Right ventricle myocardium superior (tissue), 1 donor: ENCODE results near the gene ANO9. TPM values are rescaled to one million over a fixed set of nuclear protein-coding genes. Genes with fewer than 3 reads are reported as not detected.
A peak's percentile ranks its signal among the peaks of the same experiment; 100 is the strongest.
"Not testable (repeated sequence)": the region's sequence is repeated elsewhere in the genome, so short reads cannot be mapped to it uniquely, and the experiment has no call there.

Source experiments
- ATAC-seq: fragments of 200-7000 bp; cut with Tn5 transposase; one replicate; pipeline ENCODE4 v1.9.1; 2020; ENCODE audit warnings: mild to moderate bottlenecking; ENCODE audit not compliant: poor library complexity
- DNase-seq: peaks from one replicate; pipeline ENCODE4 v3.0.0-alpha.2; 2020
- intact Hi-C: fragments of 100-400 bp; cut with DNase I; formaldehyde crosslinking; loops from one replicate; pipeline ENCODE4 v1.11.2; 2022
- total RNA-seq: library from RNA; stranded (reverse); fragmentation: NEBNext Ultra II Directional; extraction: Animal tissue kit (Norgen Biotek cat#: 25700); gene quantifications from one replicate; pipeline ENCODE4 v1.2.1, GENCODE V29; 2021
- donor health status: DM: no; HTN: yes; CAD: no; lungs with severe emphysema.

Gene ANO9
- total RNA-seq, 1 donor from 2014 or later, result 0.08 TPM

- DNase-seq, ATAC-seq, intact Hi-C loops: not testable (repeated sequence)
Observed at GRCh38 chr11:424766-425165, 17.0 kb downstream of the ANO9 start.

GRCh38 chr11:424232-424631 is 17.6 kb downstream of the ANO9 start:
- DNase-seq (no peak), ATAC-seq (no peak)
- intact Hi-C loops, result no loop called here

GRCh38 chr11:422249-422656 is 19.6 kb downstream of the ANO9 start:
- DNase-seq (peak; percentile 18), ATAC-seq (no peak)
- intact Hi-C loops, result no loop called here

- no peak for ATAC-seq
- no peak for DNase-seq
- intact Hi-C loops, result no loop called here
Observed at GRCh38 chr11:420911-421321, 20.9 kb downstream of the ANO9 start.

GRCh38 chr11:420054-420910 is 21.5 kb downstream of the ANO9 start:
- intact Hi-C loops, result no loop called here
- no peak for ATAC-seq
- DNase-seq, result peak; percentile 41

GRCh38 chr11:419248-420005 is 22.4 kb downstream of the ANO9 start:
- no peak for ATAC-seq
- intact Hi-C loops, result no loop called here
- peak; percentile 13 for DNase-seq

GRCh38 chr11:418343-419247 is 23.2 kb downstream of the ANO9 start:
- intact Hi-C loops, result no loop called here
- DNase-seq, result peak; percentile 42
- no peak for ATAC-seq

GRCh38 chr11:417652-418342 is 24.0 kb downstream of the ANO9 start:
- no peak for ATAC-seq
- peak; percentile 26 for DNase-seq
- intact Hi-C loops, result no loop called here

- intact Hi-C loops, result no loop called here
- DNase-seq, result peak; percentile 70
- peak; percentile 72 for ATAC-seq
Observed at GRCh38 chr11:416757-417621, 24.8 kb downstream of the ANO9 start.

- intact Hi-C loops, result no loop called here
- peak; percentile 18 for ATAC-seq
- peak; percentile 30 for DNase-seq
Observed at GRCh38 chr11:416051-416756, 25.6 kb downstream of the ANO9 start.

GRCh38 chr11:415640-416041 is 26.2 kb downstream of the ANO9 start:
- ATAC-seq (no peak), DNase-seq (no peak)
- intact Hi-C loops, result no loop called here

- ATAC-seq (no peak), DNase-seq (no peak)
- intact Hi-C loops, result no loop called here
Observed at GRCh38 chr11:414318-414857, 27.4 kb downstream of the ANO9 start.

- intact Hi-C loops, result no loop called here
- ATAC-seq (no peak), DNase-seq (peak; percentile 39)
Observed at GRCh38 chr11:413120-414081, 28.4 kb downstream of the ANO9 start.

- ATAC-seq (no peak), DNase-seq (peak; percentile 33)
- intact Hi-C loops, result no loop called here
Observed at GRCh38 chr11:412641-413119, 29.1 kb downstream of the ANO9 start.

GRCh38 chr11:411520-411919 is 30.3 kb downstream of the ANO9 start:
- ATAC-seq, intact Hi-C loops: not testable (repeated sequence)
- DNase-seq, result peak; percentile 32
